ENCODE data around the gene EPG5.

The EPG5 gene

GRCh38 chr18:45967007-45967706, at the start of gene EPG5:
Gene EPG5, minus strand, starts transcription at chr18:45967329. Its CDS starts 90 bp downstream, at chr18:45967239.
- no peak for TF ChIP-seq CTCF (IDR thresholded peaks at IDR 0.05; ENCODE audit: insufficient read depth, low read length, poor library complexity, severe bottlenecking)
- peak within 1 kb of the TSS; percentile 96 for H3K4me3 ChIP-seq (replicated peaks; ENCODE audit: low read depth, low read length)
- DNase-seq (ENCODE audit: extremely low read depth, insufficient read length): peak; percentile 91
- no peaks in the 10 kb centered on the region for H3K27me3 ChIP-seq (replicated peaks; ENCODE audit: control insufficient read depth, insufficient read depth, low read length)
- H3K36me3 ChIP-seq (ENCODE audit: control insufficient read depth, insufficient read depth, low read length): no peaks in the 10 kb centered on the region

DNA sequence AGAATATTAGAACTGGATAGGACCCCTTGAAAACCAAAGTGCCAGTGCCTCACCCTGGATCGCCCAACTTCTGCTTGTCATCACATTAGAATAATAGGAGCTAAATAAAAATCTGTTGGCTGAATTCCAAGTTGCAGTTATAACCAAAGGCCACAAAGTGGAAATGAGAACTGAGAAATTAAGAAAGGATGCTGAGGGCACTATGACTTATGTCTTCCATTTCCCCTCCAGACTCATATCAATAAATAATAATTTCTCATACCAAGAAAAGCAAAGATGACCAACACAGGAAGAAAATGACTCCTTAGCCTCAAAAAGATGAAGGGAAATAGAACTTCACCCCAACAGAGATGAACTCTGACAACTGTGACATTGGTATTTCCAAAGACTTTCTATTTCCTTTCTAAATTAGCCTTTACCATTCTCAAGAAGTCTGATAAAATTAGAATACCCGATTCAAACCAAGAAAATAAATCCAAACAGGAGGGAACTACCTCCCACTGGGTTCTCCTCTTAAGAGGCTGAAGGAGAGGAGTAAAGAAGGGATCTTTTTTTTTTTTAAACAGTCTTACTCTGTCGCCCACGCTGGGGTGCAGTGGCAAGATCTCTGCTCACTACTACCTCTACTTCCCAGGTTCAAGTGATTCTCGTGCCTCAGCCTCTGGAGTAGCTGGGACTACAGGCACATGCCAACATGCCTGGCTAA, 46.5 kb upstream of the EPG5 start:
- TF ChIP-seq CTCF (IDR thresholded peaks at IDR 0.05; ENCODE audit: insufficient read depth, low read length, poor library complexity, severe bottlenecking): no peak
- H3K27me3 ChIP-seq (replicated peaks; ENCODE audit: control insufficient read depth, insufficient read depth, low read length): no peaks in the 10 kb centered on the region
- no peak overlapping the region for H3K4me3 ChIP-seq (replicated peaks; ENCODE audit: low read depth, low read length)
- peak; percentile 42 for DNase-seq (ENCODE audit: extremely low read depth, insufficient read length)
- no peaks in the 10 kb centered on the region for H3K36me3 ChIP-seq (ENCODE audit: control insufficient read depth, insufficient read depth, low read length)

GRCh38 chr18:46010676-46011075, 43.5 kb upstream of the EPG5 start:
- Histone ChIP-seq H3K27me3 (replicated peaks; ENCODE audit: control insufficient read depth, insufficient read depth, low read length) (no peaks in the 10 kb centered on the region), H3K36me3 (ENCODE audit: control insufficient read depth, insufficient read depth, low read length) (no peaks in the 10 kb centered on the region), H3K4me3 (replicated peaks; ENCODE audit: low read depth, low read length) (no peak overlapping the region)
- no peak for DNase-seq (ENCODE audit: extremely low read depth, insufficient read length)
- no peak for TF ChIP-seq CTCF (IDR thresholded peaks at IDR 0.05; ENCODE audit: insufficient read depth, low read length, poor library complexity, severe bottlenecking)

- Histone ChIP-seq H3K4me3 (replicated peaks; ENCODE audit: low read depth, low read length) (no peak overlapping the region), H3K36me3 (ENCODE audit: control insufficient read depth, insufficient read depth, low read length) (no peaks in the 10 kb centered on the region), H3K27me3 (replicated peaks; ENCODE audit: control insufficient read depth, insufficient read depth, low read length) (no peaks in the 10 kb centered on the region)
- TF ChIP-seq CTCF (IDR thresholded peaks at IDR 0.05; ENCODE audit: insufficient read depth, low read length, poor library complexity, severe bottlenecking): no peak
- no peak for DNase-seq (ENCODE audit: extremely low read depth, insufficient read length)
Measured at GRCh38 chr18:46010050-46010449, 42.9 kb upstream of the EPG5 start.

- Histone ChIP-seq H3K4me3 (replicated peaks; ENCODE audit: low read depth, low read length) (no peak overlapping the region), H3K27me3 (replicated peaks; ENCODE audit: control insufficient read depth, insufficient read depth, low read length) (no peaks in the 10 kb centered on the region), H3K36me3 (ENCODE audit: control insufficient read depth, insufficient read depth, low read length) (no peaks in the 10 kb centered on the region)
- no peak for DNase-seq (ENCODE audit: extremely low read depth, insufficient read length)
- TF ChIP-seq CTCF (IDR thresholded peaks at IDR 0.05; ENCODE audit: insufficient read depth, low read length, poor library complexity, severe bottlenecking): no peak
Measured at GRCh38 chr18:46009125-46009840, 42.2 kb upstream of the EPG5 start.
